ENCODE measurements around the gene VAPA.

DNA sequence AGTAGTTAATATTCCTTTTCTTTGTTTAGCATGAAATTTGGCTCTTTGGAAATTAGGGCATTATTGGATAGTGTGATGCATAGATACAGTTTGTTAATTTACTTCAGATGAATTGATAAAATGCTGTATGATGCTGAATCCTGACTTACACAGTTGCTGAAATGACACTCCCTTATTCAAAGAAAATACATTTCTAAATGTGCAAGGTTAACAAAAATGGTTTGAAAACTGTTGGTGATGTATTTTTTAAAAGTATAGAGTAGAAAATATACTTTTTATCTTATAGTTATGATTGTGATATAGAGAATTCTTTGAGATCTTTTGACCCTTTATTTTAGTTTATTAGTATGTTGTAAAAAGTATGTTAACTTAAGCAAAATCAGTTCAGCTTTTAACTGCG lies 27.8 kb downstream of the VAPA start:
- TF ChIP-seq CTCF (IDR thresholded peaks at IDR 0.05) (no peak), POLR2A (IDR thresholded peaks at IDR 0.05) (no peak), EP300 (IDR thresholded peaks at IDR 0.05) (no peak)

Data from gastroesophageal sphincter (tissue), 3 donors.